Measurements from ENCODE around the gene MIPOL1.
"Not testable (repeated sequence)": the region's sequence is repeated elsewhere in the genome, so short reads cannot be mapped to it uniquely, and the experiment has no call there.

The MIPOL1 gene

GRCh38 chr14:37187294-37187693 lies 10.4 kb upstream of the MIPOL1 start:
- no peak for TF ChIP-seq MAX (IDR thresholded peaks at IDR 0.05; ENCODE audit: low read depth, low read length)
- no peak for TF ChIP-seq POLR2A (IDR thresholded peaks at IDR 0.05; ENCODE audit: extremely low read depth, insufficient read length)
- no peak for TF ChIP-seq MYC (IDR thresholded peaks at IDR 0.05; ENCODE audit: low read depth, low read length)
- TF ChIP-seq CTCF (IDR thresholded peaks at IDR 0.05; ENCODE audit: low read depth, low read length), result no peak
- no peak for DNase-seq (ENCODE audit: low read depth)
- no peak overlapping the region for H3K4me3 ChIP-seq (ENCODE audit: low read depth, low read length)

- DNase-seq (ENCODE audit: low read depth); H3K4me3 ChIP-seq (ENCODE audit: low read depth, low read length): not testable (repeated sequence)
Measured at GRCh38 chr14:37187840-37188577, 9.7 kb upstream of the MIPOL1 start.

GRCh38 chr14:37189733-37190132 lies 8.0 kb upstream of the MIPOL1 start:
- DNase-seq (ENCODE audit: low read depth), result not testable (repeated sequence)

GRCh38 chr14:37194698-37195097 lies 3.0 kb upstream of the MIPOL1 start:
- TF ChIP-seq MYC (IDR thresholded peaks at IDR 0.05; ENCODE audit: low read depth, low read length), result no peak
- no peak for TF ChIP-seq CTCF (IDR thresholded peaks at IDR 0.05; ENCODE audit: low read depth, low read length)
- TF ChIP-seq POLR2A (IDR thresholded peaks at IDR 0.05; ENCODE audit: extremely low read depth, insufficient read length), result no peak
- no peak for TF ChIP-seq MAX (IDR thresholded peaks at IDR 0.05; ENCODE audit: low read depth, low read length)
- no peak for DNase-seq (ENCODE audit: low read depth)
- H3K4me3 ChIP-seq (ENCODE audit: low read depth, low read length), result no peak overlapping the region

More at GRCh38 chr14:37189733-37190132, 8.0 kb upstream of the MIPOL1 start:
- H3K4me3 ChIP-seq (ENCODE audit: low read depth, low read length), result not testable (repeated sequence)

- TF ChIP-seq MAX (IDR thresholded peaks at IDR 0.05; ENCODE audit: low read depth, low read length) (no peak), MYC (IDR thresholded peaks at IDR 0.05; ENCODE audit: low read depth, low read length) (no peak), CTCF (IDR thresholded peaks at IDR 0.05; ENCODE audit: low read depth, low read length) (no peak), POLR2A (IDR thresholded peaks at IDR 0.05; ENCODE audit: extremely low read depth, insufficient read length) (no peak)
- no peak overlapping the region for H3K4me3 ChIP-seq (ENCODE audit: low read depth, low read length)
- DNase-seq (ENCODE audit: low read depth), result no peak
Measured at GRCh38 chr14:37195327-37195726, 2.4 kb upstream of the MIPOL1 start.

GRCh38 chr14:37196604-37197420 lies 925 bp upstream of the MIPOL1 start:
- no peak for TF ChIP-seq MAX (IDR thresholded peaks at IDR 0.05; ENCODE audit: low read depth, low read length)
- no peak for TF ChIP-seq POLR2A (IDR thresholded peaks at IDR 0.05; ENCODE audit: extremely low read depth, insufficient read length)
- TF ChIP-seq CTCF (IDR thresholded peaks at IDR 0.05; ENCODE audit: low read depth, low read length), result no peak
- no peak for DNase-seq (ENCODE audit: low read depth)
- H3K4me3 ChIP-seq (ENCODE audit: low read depth, low read length), result no peak overlapping the region

- no peak overlapping the region for H3K4me3 ChIP-seq (ENCODE audit: low read depth, low read length)
- TF ChIP-seq POLR2A (IDR thresholded peaks at IDR 0.05; ENCODE audit: extremely low read depth, insufficient read length) (no peak), MAX (IDR thresholded peaks at IDR 0.05; ENCODE audit: low read depth, low read length) (no peak), MYC (IDR thresholded peaks at IDR 0.05; ENCODE audit: low read depth, low read length) (no peak), CTCF (IDR thresholded peaks at IDR 0.05; ENCODE audit: low read depth, low read length) (no peak)
- no peak for DNase-seq (ENCODE audit: low read depth)
Measured at GRCh38 chr14:37198273-37198598, 499 bp downstream of the MIPOL1 start.
